IMR-90 (cell line): ENCODE data around the gene BLOC1S5. TPM values are rescaled to one million over a fixed set of nuclear protein-coding genes. Genes with fewer than 3 reads are reported as not detected.

Source experiments
- ATAC-seq: fragments of 200-7000 bp; cut with Tn5 transposase; 2 replicates; pipeline ENCODE4 v1.9.1; 2020; ENCODE audit warnings: low read depth, mild to moderate bottlenecking, moderate library complexity
- BruUV-seq: library from RNA; stranded (reverse); fragments of 400-500 nt; replicated peaks from 2 replicates; lab custom pipeline; 2021; lab: Mats Ljungman, UMichigan
- CTCF ChIA-PET: fragments of 300-600 bp; formaldehyde crosslinking; extraction: SDS; loops from one replicate; lab custom pipeline; 2021; ENCODE audit warnings: antibody characterized with exemption; lab: Yijun Ruan, JAX
- POLR2A ChIA-PET: fragments of 300-600 bp; sonication (Branson Sonifier 250); formaldehyde crosslinking; loops from one replicate; lab custom pipeline; 2022; ENCODE audit warnings: antibody characterized with exemption; ENCODE audit not compliant: unreplicated experiment; lab: Charles Lee
- DNase-seq: peaks from one replicate; pipeline ENCODE4 v3.0.0; 2013
- H2AFZ ChIP-seq: replicated peaks from 2 replicates; pipeline ENCODE3; 2013; ENCODE audit warnings: low read length, mild to moderate bottlenecking; ENCODE audit not compliant: poor library complexity
- H2AK5ac ChIP-seq: 2 replicates; pipeline ENCODE4 v1.6.1; 2013; ENCODE audit warnings: low read depth, low read length, inconsistent platforms
- H2AK9ac ChIP-seq: replicated peaks from 2 replicates; pipeline ENCODE3; 2013; ENCODE audit warnings: mild to moderate bottlenecking, low read depth, low read length, moderate library complexity; ENCODE audit not compliant: poor library complexity
- H2BK120ac ChIP-seq: 2 replicates; pipeline ENCODE4 v1.6.1; 2013; ENCODE audit warnings: low read depth, low read length, inconsistent platforms
- H2BK15ac ChIP-seq: 3 replicates; pipeline ENCODE4 v1.6.1; 2013; ENCODE audit warnings: low read depth, low read length, inconsistent platforms
- H2BK20ac ChIP-seq: 2 replicates; pipeline ENCODE4 v1.6.1; 2013; ENCODE audit warnings: low read depth, mild to moderate bottlenecking, inconsistent platforms, low read length, moderate library complexity
- H2BK5ac ChIP-seq: 2 replicates; pipeline ENCODE4 v1.6.1; 2013; ENCODE audit warnings: mild to moderate bottlenecking, low read depth, low read length, inconsistent platforms; ENCODE audit not compliant: poor library complexity, severe bottlenecking
- H3K14ac ChIP-seq: replicated peaks from 2 replicates; pipeline ENCODE4 v1.6.1; 2013; ENCODE audit warnings: low read depth, low read length, inconsistent platforms
- H3K18ac ChIP-seq: 2 replicates; pipeline ENCODE4 v1.6.1; 2013; ENCODE audit warnings: low read depth, low read length, control low read depth
- H3K23ac ChIP-seq: 2 replicates; pipeline ENCODE4 v1.6.1; 2013; ENCODE audit warnings: low read depth, low read length, inconsistent platforms
- H3K27ac ChIP-seq: 2 replicates; pipeline ENCODE4 v1.5.1; 2013; ENCODE audit warnings: mild to moderate bottlenecking, control low read depth, low read length; ENCODE audit not compliant: insufficient read depth
- H3K27me3 ChIP-seq: 2 replicates; pipeline ENCODE4 v1.6.1; 2013; ENCODE audit warnings: low read length; ENCODE audit not compliant: control insufficient read depth, insufficient read depth
- H3K36me3 ChIP-seq: 2 replicates; pipeline ENCODE4 v1.6.1; 2013; ENCODE audit warnings: low read length, mixed read lengths; ENCODE audit not compliant: control insufficient read depth, insufficient read depth
- H3K4ac ChIP-seq: 2 replicates; pipeline ENCODE4 v1.6.1; 2013; ENCODE audit warnings: low read depth, low read length, inconsistent platforms
- H3K4me1 ChIP-seq: 2 replicates; pipeline ENCODE4 v1.6.1; 2013; ENCODE audit warnings: low read length, mixed read lengths; ENCODE audit not compliant: control insufficient read depth, insufficient read depth
- H3K4me2 ChIP-seq: 2 replicates; pipeline ENCODE4 v1.6.1; 2013; ENCODE audit warnings: low read depth, mild to moderate bottlenecking, control low read depth, low read length, moderate library complexity
- H3K4me3 ChIP-seq: 2 replicates; pipeline ENCODE4 v1.5.1; 2013; ENCODE audit warnings: low read depth, mild to moderate bottlenecking, control low read depth, low read length, moderate library complexity; ENCODE audit not compliant: insufficient read depth
- H3K56ac ChIP-seq: 2 replicates; pipeline ENCODE4 v1.6.1; 2013; ENCODE audit warnings: low read length, inconsistent platforms; ENCODE audit not compliant: insufficient read depth; ENCODE audit errors: extremely low read depth
- H3K79me1 ChIP-seq, 2 experiments: 2 replicates each; pipeline ENCODE4 v1.6.1; 2013; ENCODE audit warnings: low read length in 2 of 2, inconsistent platforms in 1 of 2, low read depth in 1 of 2
- H3K9ac ChIP-seq: 2 replicates; pipeline ENCODE4 v1.6.1; 2013; ENCODE audit warnings: low read depth, low read length, control low read depth
- H3K9me1 ChIP-seq: 2 replicates; pipeline ENCODE4 v1.6.1; 2013; ENCODE audit warnings: low read length, inconsistent platforms; ENCODE audit not compliant: insufficient read depth
- H3K9me3 ChIP-seq: 2 replicates; pipeline ENCODE4 v1.6.1; 2013; ENCODE audit warnings: low read length; ENCODE audit not compliant: control insufficient read depth, insufficient read depth
- H4K20me1 ChIP-seq: 2 replicates; pipeline ENCODE4 v1.6.1; 2013; ENCODE audit warnings: low read length, inconsistent platforms; ENCODE audit not compliant: insufficient read depth
- H4K5ac ChIP-seq: 2 replicates; pipeline ENCODE4 v1.6.1; 2013; ENCODE audit warnings: mild to moderate bottlenecking, low read depth, low read length, control low read depth
- H4K8ac ChIP-seq, 2 experiments: 2 replicates each; pipeline ENCODE4 v1.6.1; 2013; ENCODE audit warnings: low read depth in 2 of 2, low read length in 2 of 2, control low read depth in 1 of 2, inconsistent platforms in 1 of 2
- H4K91ac ChIP-seq: 2 replicates; pipeline ENCODE4 v1.6.1; 2013; ENCODE audit warnings: low read depth, low read length, inconsistent platforms; ENCODE audit not compliant: insufficient read depth
- BHLHE40 ChIP-seq: fragments of 150-350 bp; IDR thresholded peaks from 2 replicates; pipeline ENCODE4 v1.6.1; 2016; ENCODE audit warnings: mild to moderate bottlenecking, low read depth, low read length
- CEBPB ChIP-seq: IDR thresholded peaks from 2 replicates; pipeline ENCODE4 v1.6.1; 2012; ENCODE audit warnings: low read depth, low read length, improper control_type of control experiment
- CHD1 ChIP-seq: IDR thresholded peaks from 2 replicates; pipeline ENCODE4 v1.6.1; 2012; ENCODE audit warnings: low read depth, low read length, improper control_type of control experiment
- ELK1 ChIP-seq: fragments of 150-350 bp; IDR thresholded peaks from 2 replicates; pipeline ENCODE4 v1.6.1; 2016; ENCODE audit warnings: low read depth, mild to moderate bottlenecking, low read length, moderate library complexity, borderline replicate concordance
- FOS ChIP-seq: fragments of 150-350 bp; IDR thresholded peaks from 2 replicates; pipeline ENCODE4 v1.6.1; 2016; ENCODE audit warnings: low read depth, low read length
- MAFK ChIP-seq: IDR thresholded peaks from 2 replicates; pipeline ENCODE4 v1.6.1; 2012; ENCODE audit warnings: low read depth, low read length, improper control_type of control experiment
- MAZ ChIP-seq: IDR thresholded peaks from 2 replicates; pipeline ENCODE4 v1.6.1; 2012; ENCODE audit warnings: low read depth, mild to moderate bottlenecking, low read length, improper control_type of control experiment, moderate library complexity, borderline replicate concordance
- MXI1 ChIP-seq: IDR thresholded peaks from 2 replicates; pipeline ENCODE4 v1.6.1; 2012; ENCODE audit warnings: low read depth, mild to moderate bottlenecking, low read length, moderate library complexity, borderline replicate concordance
- NFE2L2 ChIP-seq: fragments of 150-350 bp; IDR thresholded peaks from 2 replicates; pipeline ENCODE4 v1.6.1; 2016; ENCODE audit warnings: low read depth, mild to moderate bottlenecking, low read length
- RAD21 ChIP-seq: IDR thresholded peaks from 2 replicates; pipeline ENCODE4 v1.6.1; 2012; ENCODE audit warnings: low read length, improper control_type of control experiment
- RCOR1 ChIP-seq: IDR thresholded peaks from 2 replicates; pipeline ENCODE4 v1.6.1; 2012; ENCODE audit warnings: mild to moderate bottlenecking, low read length, improper control_type of control experiment; ENCODE audit not compliant: insufficient replicate concordance
- RFX5 ChIP-seq: IDR thresholded peaks from 2 replicates; pipeline ENCODE4 v1.8.0; 2012; ENCODE audit warnings: low read depth, mild to moderate bottlenecking, low read length, moderate library complexity
- SMC3 ChIP-seq: fragments of 150-350 bp; IDR thresholded peaks from 2 replicates; pipeline ENCODE4 v1.6.1; 2016; ENCODE audit warnings: low read depth, mild to moderate bottlenecking, antibody characterized with exemption, low read length, moderate library complexity
- USF2 ChIP-seq: fragments of 150-350 bp; IDR thresholded peaks from 2 replicates; pipeline ENCODE4 v1.6.1; 2017; ENCODE audit warnings: mild to moderate bottlenecking, antibody characterized with exemption, low read length, low read depth
- WGBS, 2 experiments: methylation state at CpG; one replicate each; pipeline versions ENCODE4 v1.1.5 to v1.1.7; 2013; ENCODE audit warnings: missing lambda C conversion rate in 2 of 2; ENCODE audit not compliant: insufficient read length in 1 of 2; ENCODE audit errors: extremely low coverage in 2 of 2; 5-methylcytosine and 5-hydroxymethylcytosine counted together
- dilution Hi-C: fragments of 300-500 bp; cut with HindIII; formaldehyde crosslinking; loops from one replicate; pipeline ENCODE4 v1.14.3; 2018; ENCODE audit warnings: low sequenced_read_pairs; ENCODE audit not compliant: unreplicated experiment
- in situ Hi-C: fragments of 300-500 bp; cut with MboI; formaldehyde crosslinking; loops from 3 replicates; pipeline ENCODE4 v1.14.3; 2019; ENCODE audit warnings: low sequenced_read_pairs, inconsistent platforms, mixed read lengths
- intact Hi-C: fragments of 100-400 bp; cut with micrococcal nuclease; formaldehyde crosslinking; loops from 2 replicates; pipeline ENCODE4 v1.10.0; 2022
- polyA plus RNA-seq, 3 experiments: library from polyadenylated mRNA; depleted of rRNA; stranded (reverse); fragments of >200 nt; gene quantifications; 2 replicates each; pipeline ENCODE4 v1.2.3, GENCODE V29; 2012; ENCODE audit warnings: low replicate concordance in 1 of 3
- total RNA-seq: library from RNA; depleted of rRNA; stranded (reverse); fragments of >200 nt; gene quantifications from 2 replicates; pipeline ENCODE4 v1.2.3, GENCODE V29; 2012

The BLOC1S5 gene
- total and polyA plus RNA-seq, 2 of the 4 experiments (the other 2 are of a cell fraction): 4.8 to 17.2 TPM

- peak; percentile 31 for ATAC-seq
- no CpG with 5 or more reads among the region's 4 CpGs for WGBS, 2 experiments
- H4K8ac ChIP-seq: no peak overlapping the region
- DNase-seq: peak; percentile 52
- H3K27ac ChIP-seq: no peak overlapping the region
- in situ Hi-C loops: no loop called here
- H2AK9ac ChIP-seq: no peak overlapping the region
- no peak for TF ChIP-seq CHD1
- no peak for TF ChIP-seq FOS
- no peak for TF ChIP-seq MAZ
- no peak for TF ChIP-seq NFE2L2
- TF ChIP-seq MAFK: no peak
- no peak for TF ChIP-seq RCOR1
- no peak for TF ChIP-seq MXI1
- no peak for TF ChIP-seq RAD21
- no peak for TF ChIP-seq ELK1
- no peak for TF ChIP-seq CEBPB
- no peak for TF ChIP-seq BHLHE40
- TF ChIP-seq SMC3: no peak
- no peak for TF ChIP-seq USF2
- no peak for TF ChIP-seq RFX5
- peak overlapping the region; percentile 72; the same call in 1 of the 2 replicates for H2BK120ac ChIP-seq
- POLR2A ChIA-PET: no interaction called here
- H2AK5ac ChIP-seq: no peak overlapping the region
- CTCF ChIA-PET: interaction anchor here (0.6 to 1.2 kb wide), 2 partner anchors 106 to 481 kb away, joined by 3 to 4 read pairs; no protein-coding TSS in a partner anchor
- 0 out of 2 replicates have a peak, but pooled peaks cover 6% of the 10 kb centered on the region for H3K9me1 ChIP-seq
- no peaks in the 10 kb centered on the region for H3K36me3 ChIP-seq
- H3K4me1 ChIP-seq: peaks cover 11% of the 10 kb centered on the region
- dilution Hi-C loops: no loop called here
- no peak overlapping the region for H2BK15ac ChIP-seq
- no peak overlapping the region for H3K18ac ChIP-seq
- no peak overlapping the region for H3K56ac ChIP-seq
- peak overlapping the region; percentile 18 for H2BK5ac ChIP-seq
- intact Hi-C loops: no loop called here
- H3K14ac ChIP-seq: no peak overlapping the region
- H2AFZ ChIP-seq: no peak overlapping the region
- H3K9me3 ChIP-seq: no peaks in the 10 kb centered on the region
- H4K91ac ChIP-seq: no peak overlapping the region
- H3K27me3 ChIP-seq: no peaks in the 10 kb centered on the region
- H2BK20ac ChIP-seq: no peak overlapping the region
- no peak overlapping the region for H3K23ac ChIP-seq
- H3K4me3 ChIP-seq: no peak overlapping the region
- H3K4ac ChIP-seq: no peak overlapping the region
- no peak overlapping the region for H3K4me2 ChIP-seq
- no peaks in the 10 kb centered on the region for H3K79me1 ChIP-seq
- H3K9ac ChIP-seq: no peak overlapping the region
- no peak overlapping the region for H4K5ac ChIP-seq
- BruUV-seq: no TSS peak
- H4K20me1 ChIP-seq: no peaks in the 10 kb centered on the region
Observed at GRCh38 chr6:8113131-8113654, 49.0 kb upstream of the BLOC1S5 start.
